ENCODE measurements around the gene MYCBP2.

MYCBP2 gene

DNA sequence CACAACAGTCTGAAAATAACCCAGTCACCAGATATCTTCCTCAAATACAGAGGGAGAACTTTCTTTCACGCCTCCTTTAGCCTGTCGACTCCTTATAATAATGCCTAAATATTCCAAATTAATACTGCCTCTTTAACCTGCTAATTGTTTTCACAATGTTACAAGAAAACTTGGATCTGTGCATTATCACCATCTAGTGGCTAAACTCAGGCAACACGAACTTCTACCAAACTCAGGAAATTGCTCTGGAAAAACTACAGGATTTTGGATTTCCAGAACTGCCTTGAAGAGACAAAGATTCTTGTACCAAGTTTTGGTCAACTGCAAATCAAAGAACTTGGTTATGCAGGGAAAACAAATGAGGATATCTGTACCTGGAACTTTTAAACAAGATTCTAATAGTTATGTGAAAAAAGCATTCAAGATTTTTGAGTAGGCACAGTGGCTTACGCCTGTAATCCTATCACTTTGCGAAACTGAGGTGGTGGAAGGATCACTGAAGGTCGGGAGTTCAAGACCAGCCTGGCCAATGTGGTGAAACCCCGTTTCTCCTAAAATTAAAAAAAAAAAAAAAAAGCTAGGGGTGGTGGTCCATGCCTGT, 324.2 kb downstream of the MYCBP2 start:
- DNase-seq (ENCODE audit: low read depth) = no peak
- in situ Hi-C loops (cut with HindIII; ENCODE audit: low sequenced_read_pairs) = no loop called here
- H3K4me3 ChIP-seq (ENCODE audit: low read depth, low read length) = no peak overlapping the region
- TF ChIP-seq, protein P1, sequence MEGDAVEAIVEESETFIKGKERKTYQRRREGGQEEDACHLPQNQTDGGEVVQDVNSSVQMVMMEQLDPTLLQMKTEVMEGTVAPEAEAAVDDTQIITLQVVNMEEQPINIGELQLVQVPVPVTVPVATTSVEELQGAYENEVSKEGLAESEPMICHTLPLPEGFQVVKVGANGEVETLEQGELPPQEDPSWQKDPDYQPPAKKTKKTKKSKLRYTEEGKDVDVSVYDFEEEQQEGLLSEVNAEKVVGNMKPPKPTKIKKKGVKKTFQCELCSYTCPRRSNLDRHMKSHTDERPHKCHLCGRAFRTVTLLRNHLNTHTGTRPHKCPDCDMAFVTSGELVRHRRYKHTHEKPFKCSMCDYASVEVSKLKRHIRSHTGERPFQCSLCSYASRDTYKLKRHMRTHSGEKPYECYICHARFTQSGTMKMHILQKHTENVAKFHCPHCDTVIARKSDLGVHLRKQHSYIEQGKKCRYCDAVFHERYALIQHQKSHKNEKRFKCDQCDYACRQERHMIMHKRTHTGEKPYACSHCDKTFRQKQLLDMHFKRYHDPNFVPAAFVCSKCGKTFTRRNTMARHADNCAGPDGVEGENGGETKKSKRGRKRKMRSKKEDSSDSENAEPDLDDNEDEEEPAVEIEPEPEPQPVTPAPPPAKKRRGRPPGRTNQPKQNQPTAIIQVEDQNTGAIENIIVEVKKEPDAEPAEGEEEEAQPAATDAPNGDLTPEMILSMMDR (IDR thresholded peaks at IDR 0.05; ENCODE audit: low read depth, low read length, missing control alignments) = peak; percentile 81

DNA sequence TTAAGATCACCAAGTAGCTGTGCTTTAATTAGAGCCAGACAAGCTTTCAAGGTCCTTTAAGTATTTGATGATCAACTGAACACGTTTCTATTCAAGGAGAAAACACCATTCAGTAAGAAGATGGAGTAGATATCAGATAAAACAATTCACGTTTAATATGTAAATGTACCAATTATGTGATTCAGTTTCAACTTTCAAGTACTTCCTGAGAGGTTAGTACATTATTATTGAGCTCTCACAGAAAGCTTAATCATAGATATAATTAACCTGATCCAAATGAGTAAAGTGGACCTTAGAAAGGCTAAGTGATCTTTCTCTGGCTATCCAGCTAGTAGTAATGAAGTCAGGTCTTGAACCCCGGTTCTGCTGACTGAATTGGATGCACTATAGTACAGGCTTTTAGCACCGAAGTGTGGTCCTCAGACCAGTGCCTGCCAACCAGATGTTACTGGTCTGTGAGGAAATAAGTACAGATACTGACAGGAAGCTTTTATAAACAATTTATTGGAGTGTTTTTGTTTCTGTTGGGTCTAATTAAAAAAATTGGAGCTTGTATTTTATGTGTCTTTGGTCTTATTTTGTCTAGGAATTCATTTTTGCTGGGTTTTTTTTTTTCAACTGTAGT, 324.8 kb downstream of the MYCBP2 start:
- in situ Hi-C loops (cut with HindIII; ENCODE audit: low sequenced_read_pairs) = no loop called here

GRCh38 chr13:77001540-77001939, 325.4 kb downstream of the MYCBP2 start:
- H3K4me3 ChIP-seq (ENCODE audit: low read depth, low read length) = no peak overlapping the region
- in situ Hi-C loops (cut with HindIII; ENCODE audit: low sequenced_read_pairs) = no loop called here
- TF ChIP-seq, protein P1 (IDR thresholded peaks at IDR 0.05; ENCODE audit: low read depth, low read length, missing control alignments) = no peak
- no peak for DNase-seq (ENCODE audit: low read depth)

More for the DNA sequence above, 324.8 kb downstream of the MYCBP2 start:
- H3K4me3 ChIP-seq (ENCODE audit: low read depth, low read length) = no peak overlapping the region
- TF ChIP-seq, protein P1 (IDR thresholded peaks at IDR 0.05; ENCODE audit: low read depth, low read length, missing control alignments) = no peak
- DNase-seq (ENCODE audit: low read depth) = no peak

- no peak for DNase-seq (ENCODE audit: low read depth)
- TF ChIP-seq, protein P1 (IDR thresholded peaks at IDR 0.05; ENCODE audit: low read depth, low read length, missing control alignments) = no peak
- in situ Hi-C loops (cut with HindIII; ENCODE audit: low sequenced_read_pairs) = no loop called here
- H3K4me3 ChIP-seq (ENCODE audit: low read depth, low read length) = no peak overlapping the region
Measured at GRCh38 chr13:77000475-77000874, 326.4 kb downstream of the MYCBP2 start.
